Loucy (cell line): ENCODE data around the gene XIST.

ENCODE experiments used
- H2AFZ ChIP-seq: fragments of 200-600 bp; sonication (generic); 2 replicates; pipeline ENCODE4 v1.6.0; 2016; ENCODE audit warnings: antibody characterized with exemption, mild to moderate bottlenecking, low read length, moderate library complexity
- H3F3A ChIP-seq: fragments of 200-600 bp; 2 replicates; pipeline ENCODE4 v1.6.0; 2016; ENCODE audit warnings: antibody characterized with exemption, low read depth, mild to moderate bottlenecking
- H3K27me3 ChIP-seq: fragments of 200-600 bp; sonication (generic); 2 replicates; pipeline ENCODE4 v1.6.1; 2014; ENCODE audit warnings: low read length, mild to moderate bottlenecking; ENCODE audit not compliant: insufficient read depth, poor library complexity, severe bottlenecking
- H3K36me3 ChIP-seq: fragments of 200-600 bp; sonication (generic); 2 replicates; pipeline ENCODE4 v1.6.1; 2016; ENCODE audit warnings: low read length; ENCODE audit not compliant: insufficient read depth
- H3K4me1 ChIP-seq: fragments of 200-600 bp; sonication (generic); 2 replicates; pipeline ENCODE4 v1.5.1; 2014; ENCODE audit warnings: low read length, mild to moderate bottlenecking; ENCODE audit not compliant: insufficient read depth, poor library complexity, severe bottlenecking
- H3K4me2 ChIP-seq: fragments of 200-600 bp; sonication (generic); 2 replicates; pipeline ENCODE4 v1.6.0; 2014; ENCODE audit warnings: antibody characterized with exemption, low read length, low read depth, mild to moderate bottlenecking; ENCODE audit not compliant: poor library complexity, severe bottlenecking
- H3K4me3 ChIP-seq: fragments of 200-600 bp; sonication (generic); 2 replicates; pipeline ENCODE4 v1.5.1; 2014; ENCODE audit warnings: low read length, mild to moderate bottlenecking, mixed read lengths; ENCODE audit not compliant: poor library complexity, severe bottlenecking
- H3K79me2 ChIP-seq: fragments of 200-600 bp; sonication (generic); 2 replicates; pipeline ENCODE4 v1.6.1; 2014; ENCODE audit warnings: low read length; ENCODE audit not compliant: insufficient read depth
- H3K9ac ChIP-seq: fragments of 200-600 bp; sonication (generic); 2 replicates; pipeline ENCODE4 v1.6.0; 2014; ENCODE audit warnings: mild to moderate bottlenecking, low read depth, low read length, moderate library complexity; ENCODE audit not compliant: poor library complexity, severe bottlenecking
- H3K9me2 ChIP-seq: fragments of 200-600 bp; sonication (generic); replicated peaks from 2 replicates; pipeline ENCODE4 v1.6.1; 2016; ENCODE audit warnings: low read depth, low read length, mixed read lengths
- H3K9me3 ChIP-seq: fragments of 200-600 bp; sonication (generic); 2 replicates; pipeline ENCODE4 v1.6.1; 2014; ENCODE audit warnings: mild to moderate bottlenecking, antibody characterized with exemption, low read length, low read depth; ENCODE audit not compliant: insufficient read depth
- H4K20me1 ChIP-seq: fragments of 200-600 bp; sonication (generic); 2 replicates; pipeline ENCODE4 v1.6.0; 2014; ENCODE audit warnings: antibody characterized with exemption, low read length, mild to moderate bottlenecking; ENCODE audit not compliant: insufficient read depth, poor library complexity, severe bottlenecking
- EZH2phosphoT487 ChIP-seq: fragments of 200-600 bp; IDR thresholded peaks from 2 replicates; pipeline ENCODE4 v1.6.1; 2018; ENCODE audit warnings: antibody characterized with exemption, mild to moderate bottlenecking, moderate library complexity, borderline replicate concordance
- TF ChIP-seq, protein P1 (sequence below): fragments of 200-600 bp; sonication (generic); conservative IDR thresholded peaks from 2 replicates; pipeline ENCODE4 v1.5.1; 2014; ENCODE audit warnings: mild to moderate bottlenecking, antibody characterized with exemption, low read length

Gene XIST

DNA sequence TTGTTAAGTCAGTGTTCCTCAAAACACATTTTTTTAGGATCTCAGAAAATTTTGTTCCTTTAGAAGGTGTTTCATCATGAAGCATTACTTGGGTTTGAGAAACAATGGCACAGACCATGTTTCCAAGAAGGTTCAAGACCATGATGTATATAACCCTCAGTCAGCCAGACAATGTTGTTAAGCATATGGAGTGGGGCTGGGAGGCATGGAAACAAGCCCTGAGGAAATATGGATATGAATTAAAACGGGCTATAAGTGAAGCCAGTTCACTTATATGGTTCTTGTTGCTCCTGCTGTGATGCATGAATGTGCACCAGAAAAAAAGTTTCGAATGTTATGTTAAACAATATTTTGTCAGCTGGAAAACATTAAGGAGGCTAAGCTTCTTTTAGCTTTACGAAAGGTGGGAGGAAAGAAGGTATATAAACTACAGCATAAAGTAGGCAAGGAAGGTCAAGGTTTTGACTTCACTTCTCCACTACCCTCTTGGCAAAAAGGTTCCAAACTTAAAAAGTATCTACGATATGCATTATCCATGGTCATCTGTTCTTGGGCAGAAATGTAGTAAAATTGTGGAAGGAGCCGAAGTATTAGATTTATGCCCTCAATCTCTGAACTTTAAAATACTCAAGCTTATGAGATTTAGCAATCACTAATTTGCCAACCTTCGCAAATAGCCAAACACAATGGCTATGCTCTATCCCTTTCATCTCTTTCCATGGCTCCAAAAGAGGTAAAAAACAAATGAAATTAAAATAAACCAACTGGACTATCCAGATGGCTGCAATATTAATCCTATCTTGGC, 12.2 kb downstream of the XIST start:
- no peaks in the 10 kb centered on the region for H3F3A ChIP-seq
- H3K79me2 ChIP-seq, result no peaks in the 10 kb centered on the region
- no peaks in the 10 kb centered on the region for H3K36me3 ChIP-seq
- no peak overlapping the region for H3K4me2 ChIP-seq
- H3K9ac ChIP-seq, result no peak overlapping the region
- no peaks in the 10 kb centered on the region for H3K4me1 ChIP-seq
- TF ChIP-seq, protein P1, sequence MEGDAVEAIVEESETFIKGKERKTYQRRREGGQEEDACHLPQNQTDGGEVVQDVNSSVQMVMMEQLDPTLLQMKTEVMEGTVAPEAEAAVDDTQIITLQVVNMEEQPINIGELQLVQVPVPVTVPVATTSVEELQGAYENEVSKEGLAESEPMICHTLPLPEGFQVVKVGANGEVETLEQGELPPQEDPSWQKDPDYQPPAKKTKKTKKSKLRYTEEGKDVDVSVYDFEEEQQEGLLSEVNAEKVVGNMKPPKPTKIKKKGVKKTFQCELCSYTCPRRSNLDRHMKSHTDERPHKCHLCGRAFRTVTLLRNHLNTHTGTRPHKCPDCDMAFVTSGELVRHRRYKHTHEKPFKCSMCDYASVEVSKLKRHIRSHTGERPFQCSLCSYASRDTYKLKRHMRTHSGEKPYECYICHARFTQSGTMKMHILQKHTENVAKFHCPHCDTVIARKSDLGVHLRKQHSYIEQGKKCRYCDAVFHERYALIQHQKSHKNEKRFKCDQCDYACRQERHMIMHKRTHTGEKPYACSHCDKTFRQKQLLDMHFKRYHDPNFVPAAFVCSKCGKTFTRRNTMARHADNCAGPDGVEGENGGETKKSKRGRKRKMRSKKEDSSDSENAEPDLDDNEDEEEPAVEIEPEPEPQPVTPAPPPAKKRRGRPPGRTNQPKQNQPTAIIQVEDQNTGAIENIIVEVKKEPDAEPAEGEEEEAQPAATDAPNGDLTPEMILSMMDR, result no peak
- TF ChIP-seq EZH2phosphoT487, result no peak
- H3K27me3 ChIP-seq, result no peaks in the 10 kb centered on the region
- H4K20me1 ChIP-seq, result no peaks in the 10 kb centered on the region
- no peaks in the 10 kb centered on the region for H3K9me2 ChIP-seq
- no peaks in the 10 kb centered on the region for H3K9me3 ChIP-seq
- no peak overlapping the region for H3K4me3 ChIP-seq
- H2AFZ ChIP-seq, result no peak overlapping the region

DNA sequence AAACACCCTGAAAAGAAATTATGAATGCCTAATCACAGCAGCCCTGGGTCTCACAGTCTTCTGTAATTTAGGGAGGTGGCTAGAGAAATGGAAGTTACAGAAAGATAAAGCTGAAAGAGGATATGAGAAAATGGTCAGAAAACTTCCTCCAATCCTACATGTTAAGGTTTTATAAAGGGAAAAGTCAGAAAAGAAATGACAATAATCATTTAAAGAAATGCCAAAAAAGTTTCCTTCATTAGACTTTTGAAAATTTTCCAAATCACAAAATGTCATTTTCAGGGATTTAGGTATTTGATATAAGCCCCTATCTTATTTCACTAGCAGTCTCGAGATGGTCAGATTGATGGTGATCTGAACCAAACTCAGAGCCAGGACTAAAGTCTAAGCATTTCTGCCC, 13.4 kb downstream of the XIST start:
- no peak overlapping the region for H3K4me2 ChIP-seq
- H3F3A ChIP-seq, result no peaks in the 10 kb centered on the region
- H3K9me3 ChIP-seq, result no peaks in the 10 kb centered on the region
- no peaks in the 10 kb centered on the region for H3K27me3 ChIP-seq
- no peak overlapping the region for H3K4me3 ChIP-seq
- H3K9ac ChIP-seq, result no peak overlapping the region
- no peaks in the 10 kb centered on the region for H3K4me1 ChIP-seq
- no peaks in the 10 kb centered on the region for H4K20me1 ChIP-seq
- no peaks in the 10 kb centered on the region for H3K9me2 ChIP-seq
- H2AFZ ChIP-seq, result no peak overlapping the region
- no peaks in the 10 kb centered on the region for H3K79me2 ChIP-seq
- H3K36me3 ChIP-seq, result no peaks in the 10 kb centered on the region
- TF ChIP-seq EZH2phosphoT487, result no peak
- TF ChIP-seq, protein P1, result no peak

DNA sequence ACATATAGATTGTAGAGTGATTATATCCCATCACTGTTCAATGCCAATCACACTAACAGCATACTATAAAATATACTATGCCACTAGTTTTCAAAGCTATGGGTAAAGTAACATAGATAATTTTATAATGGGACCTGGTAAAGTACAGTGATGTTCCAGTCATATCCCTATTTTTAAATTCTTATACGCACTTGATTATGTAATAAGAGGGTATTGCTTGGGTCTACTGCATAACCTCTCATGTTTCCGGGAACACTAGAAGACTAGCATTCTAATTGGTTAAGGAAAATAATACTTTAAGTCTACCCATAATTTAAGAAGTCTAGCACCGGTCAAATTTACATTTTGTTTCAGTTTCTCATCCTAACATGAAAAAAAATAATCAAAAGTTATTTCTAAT, 14.4 kb downstream of the XIST start:
- Histone ChIP-seq H3K4me3 (no peak overlapping the region), H3K36me3 (no peaks in the 10 kb centered on the region), H3K9me2 (no peaks in the 10 kb centered on the region), H3K4me1 (no peaks in the 10 kb centered on the region), H3K79me2 (no peaks in the 10 kb centered on the region), H3K9ac (no peak overlapping the region), H3K9me3 (no peaks in the 10 kb centered on the region), H3F3A (no peaks in the 10 kb centered on the region), H4K20me1 (no peaks in the 10 kb centered on the region), H3K27me3 (no peaks in the 10 kb centered on the region), H2AFZ (no peak overlapping the region), H3K4me2 (no peak overlapping the region)
- TF ChIP-seq, protein P1, result no peak
- TF ChIP-seq EZH2phosphoT487, result no peak
